Parathyroid adenoma (tissue), 2 donors: ENCODE results near the gene CLCF1.

ENCODE experiments used
- H2AFZ ChIP-seq: fragments of 300-600 bp; sonication (generic); one replicate; pipeline ENCODE4 v1.7.0; 2017; ENCODE audit warnings: antibody characterized with exemption, mild to moderate bottlenecking
- H3K27ac ChIP-seq: fragments of 300-600 bp; sonication (generic); one replicate; pipeline ENCODE4 v1.7.0; 2017
- H3K27me3 ChIP-seq: fragments of 300-600 bp; sonication (generic); one replicate; pipeline ENCODE4 v1.7.0; 2017; ENCODE audit warnings: low read length; ENCODE audit not compliant: control insufficient read depth, insufficient read depth
- H3K36me3 ChIP-seq: fragments of 300-600 bp; sonication (generic); one replicate; pipeline ENCODE4 v1.7.0; 2017; ENCODE audit warnings: low read length; ENCODE audit not compliant: control insufficient read depth, insufficient read depth
- H3K4me1 ChIP-seq: fragments of 300-600 bp; sonication (generic); one replicate; pipeline ENCODE4 v1.7.0; 2017; ENCODE audit warnings: control low read depth
- H3K4me2 ChIP-seq: fragments of 300-600 bp; sonication (generic); one replicate; pipeline ENCODE4 v1.7.0; 2017; ENCODE audit warnings: low read length
- H3K4me3 ChIP-seq: fragments of 300-600 bp; sonication (generic); one replicate; pipeline ENCODE4 v1.7.0; 2017; ENCODE audit warnings: low read depth, low read length
- H3K79me2 ChIP-seq: fragments of 300-600 bp; sonication (generic); one replicate; pipeline ENCODE4 v1.7.0; 2017; ENCODE audit warnings: control low read depth
- H3K9ac ChIP-seq: fragments of 300-600 bp; sonication (generic); one replicate; pipeline ENCODE4 v1.7.0; 2017; ENCODE audit warnings: mild to moderate bottlenecking
- H3K9me3 ChIP-seq: fragments of 300-600 bp; sonication (generic); one replicate; pipeline ENCODE4 v1.7.0; 2017; ENCODE audit warnings: low read length; ENCODE audit not compliant: control insufficient read depth
- CTCF ChIP-seq: fragments of 300-600 bp; sonication (generic); IDR thresholded peaks from one replicate; pipeline ENCODE4 v1.7.0; 2017; ENCODE audit warnings: antibody characterized with exemption, mild to moderate bottlenecking
- donor health status: primary hyperparathyroidism.

CLCF1 gene

GRCh38 chr11:67332081-67332691 is 41.2 kb downstream of the CLCF1 start:
- H3K9ac ChIP-seq, result no peak overlapping the region
- H2AFZ ChIP-seq, result no peak overlapping the region
- H3K79me2 ChIP-seq, result no peaks in the 10 kb centered on the region
- no peaks in the 10 kb centered on the region for H3K36me3 ChIP-seq
- H3K4me1 ChIP-seq, result no peaks in the 10 kb centered on the region
- H3K27me3 ChIP-seq, result no peaks in the 10 kb centered on the region
- no peak overlapping the region for H3K27ac ChIP-seq
- TF ChIP-seq CTCF, result no peak
- no peaks in the 10 kb centered on the region for H3K9me3 ChIP-seq
- H3K4me3 ChIP-seq, result no peak overlapping the region
- H3K4me2 ChIP-seq, result no peak overlapping the region

GRCh38 chr11:67323526-67323925 is 49.9 kb downstream of the CLCF1 start:
- Histone ChIP-seq H3K79me2 (peaks cover 9% of the 10 kb centered on the region), H2AFZ (no peak overlapping the region), H3K4me1 (peaks cover 4% of the 10 kb centered on the region), H3K9ac (no peak overlapping the region), H3K27ac (no peak overlapping the region), H3K27me3 (no peaks in the 10 kb centered on the region), H3K9me3 (no peaks in the 10 kb centered on the region), H3K36me3 (no peaks in the 10 kb centered on the region), H3K4me3 (no peak overlapping the region), H3K4me2 (no peak overlapping the region)
- no peak for TF ChIP-seq CTCF

GRCh38 chr11:67322049-67322448 is 51.3 kb downstream of the CLCF1 start:
- H3K27ac ChIP-seq, result no peak overlapping the region
- H3K9me3 ChIP-seq, result no peaks in the 10 kb centered on the region
- H3K4me3 ChIP-seq, result no peak overlapping the region

GRCh38 chr11:67321313-67321871 is 52.0 kb downstream of the CLCF1 start:
- H3K9me3 ChIP-seq, result no peaks in the 10 kb centered on the region
- no peak overlapping the region for H2AFZ ChIP-seq
- H3K4me2 ChIP-seq, result no peak overlapping the region
- TF ChIP-seq CTCF, result no peak
- peaks cover 4% of the 10 kb centered on the region for H3K4me1 ChIP-seq
- no peaks in the 10 kb centered on the region for H3K27me3 ChIP-seq
- H3K36me3 ChIP-seq, result no peaks in the 10 kb centered on the region
- H3K79me2 ChIP-seq, result peaks cover 16% of the 10 kb centered on the region
- H3K4me3 ChIP-seq, result no peak overlapping the region
- no peak overlapping the region for H3K27ac ChIP-seq
- H3K9ac ChIP-seq, result no peak overlapping the region

More at GRCh38 chr11:67322049-67322448, 51.3 kb downstream of the CLCF1 start:
- Histone ChIP-seq H2AFZ (no peak overlapping the region), H3K36me3 (no peaks in the 10 kb centered on the region), H3K9ac (no peak overlapping the region), H3K4me1 (peaks cover 4% of the 10 kb centered on the region), H3K27me3 (no peaks in the 10 kb centered on the region), H3K4me2 (no peak overlapping the region), H3K79me2 (peaks cover 16% of the 10 kb centered on the region)
- no peak for TF ChIP-seq CTCF

- no peak for TF ChIP-seq CTCF
- no peak overlapping the region for H3K4me3 ChIP-seq
- peaks cover 4% of the 10 kb centered on the region for H3K4me1 ChIP-seq
- no peak overlapping the region for H3K27ac ChIP-seq
- H3K27me3 ChIP-seq, result no peaks in the 10 kb centered on the region
- peaks cover 16% of the 10 kb centered on the region for H3K79me2 ChIP-seq
- no peaks in the 10 kb centered on the region for H3K36me3 ChIP-seq
- H3K4me2 ChIP-seq, result no peak overlapping the region
- no peak overlapping the region for H2AFZ ChIP-seq
- no peak overlapping the region for H3K9ac ChIP-seq
- no peaks in the 10 kb centered on the region for H3K9me3 ChIP-seq
These were observed 52.7 kb downstream of the CLCF1 start for GRCh38 chr11:67320691-67321090.
